IMR-90 (cell line): ENCODE results near the gene FAHD2A. TPM values are rescaled to one million over a fixed set of nuclear protein-coding genes. Genes with fewer than 3 reads are reported as not detected.

Experiments used
- ATAC-seq: fragments of 200-7000 bp; cut with Tn5 transposase; 2 replicates; pipeline ENCODE4 v1.9.1; 2020; ENCODE audit warnings: low read depth, mild to moderate bottlenecking, moderate library complexity
- BruUV-seq: library from RNA; stranded (reverse); fragments of 400-500 nt; replicated peaks from 2 replicates; lab custom pipeline; 2021; lab: Mats Ljungman, UMichigan
- CTCF ChIA-PET: fragments of 300-600 bp; formaldehyde crosslinking; extraction: SDS; loops from one replicate; lab custom pipeline; 2021; ENCODE audit warnings: antibody characterized with exemption; lab: Yijun Ruan, JAX
- POLR2A ChIA-PET: fragments of 300-600 bp; sonication (Branson Sonifier 250); formaldehyde crosslinking; loops from one replicate; lab custom pipeline; 2022; ENCODE audit warnings: antibody characterized with exemption; ENCODE audit not compliant: unreplicated experiment; lab: Charles Lee
- DNase-seq: peaks from one replicate; pipeline ENCODE4 v3.0.0; 2013
- H2AFZ ChIP-seq: replicated peaks from 2 replicates; pipeline ENCODE3; 2013; ENCODE audit warnings: low read length, mild to moderate bottlenecking; ENCODE audit not compliant: poor library complexity
- H2AK5ac ChIP-seq: 2 replicates; pipeline ENCODE4 v1.6.1; 2013; ENCODE audit warnings: low read depth, low read length, inconsistent platforms
- H2AK9ac ChIP-seq: replicated peaks from 2 replicates; pipeline ENCODE3; 2013; ENCODE audit warnings: mild to moderate bottlenecking, low read depth, low read length, moderate library complexity; ENCODE audit not compliant: poor library complexity
- H2BK120ac ChIP-seq: 2 replicates; pipeline ENCODE4 v1.6.1; 2013; ENCODE audit warnings: low read depth, low read length, inconsistent platforms
- H2BK15ac ChIP-seq: 3 replicates; pipeline ENCODE4 v1.6.1; 2013; ENCODE audit warnings: low read depth, low read length, inconsistent platforms
- H2BK20ac ChIP-seq: 2 replicates; pipeline ENCODE4 v1.6.1; 2013; ENCODE audit warnings: low read depth, mild to moderate bottlenecking, inconsistent platforms, low read length, moderate library complexity
- H2BK5ac ChIP-seq: 2 replicates; pipeline ENCODE4 v1.6.1; 2013; ENCODE audit warnings: mild to moderate bottlenecking, low read depth, low read length, inconsistent platforms; ENCODE audit not compliant: poor library complexity, severe bottlenecking
- H3K14ac ChIP-seq: replicated peaks from 2 replicates; pipeline ENCODE4 v1.6.1; 2013; ENCODE audit warnings: low read depth, low read length, inconsistent platforms
- H3K18ac ChIP-seq: 2 replicates; pipeline ENCODE4 v1.6.1; 2013; ENCODE audit warnings: low read depth, low read length, control low read depth
- H3K23ac ChIP-seq: 2 replicates; pipeline ENCODE4 v1.6.1; 2013; ENCODE audit warnings: low read depth, low read length, inconsistent platforms
- H3K27ac ChIP-seq: 2 replicates; pipeline ENCODE4 v1.5.1; 2013; ENCODE audit warnings: mild to moderate bottlenecking, control low read depth, low read length; ENCODE audit not compliant: insufficient read depth
- H3K27me3 ChIP-seq: 2 replicates; pipeline ENCODE4 v1.6.1; 2013; ENCODE audit warnings: low read length; ENCODE audit not compliant: control insufficient read depth, insufficient read depth
- H3K36me3 ChIP-seq: 2 replicates; pipeline ENCODE4 v1.6.1; 2013; ENCODE audit warnings: low read length, mixed read lengths; ENCODE audit not compliant: control insufficient read depth, insufficient read depth
- H3K4ac ChIP-seq: 2 replicates; pipeline ENCODE4 v1.6.1; 2013; ENCODE audit warnings: low read depth, low read length, inconsistent platforms
- H3K4me1 ChIP-seq: 2 replicates; pipeline ENCODE4 v1.6.1; 2013; ENCODE audit warnings: low read length, mixed read lengths; ENCODE audit not compliant: control insufficient read depth, insufficient read depth
- H3K4me2 ChIP-seq: 2 replicates; pipeline ENCODE4 v1.6.1; 2013; ENCODE audit warnings: low read depth, mild to moderate bottlenecking, control low read depth, low read length, moderate library complexity
- H3K4me3 ChIP-seq: 2 replicates; pipeline ENCODE4 v1.5.1; 2013; ENCODE audit warnings: low read depth, mild to moderate bottlenecking, control low read depth, low read length, moderate library complexity; ENCODE audit not compliant: insufficient read depth
- H3K56ac ChIP-seq: 2 replicates; pipeline ENCODE4 v1.6.1; 2013; ENCODE audit warnings: low read length, inconsistent platforms; ENCODE audit not compliant: insufficient read depth; ENCODE audit errors: extremely low read depth
- H3K79me1 ChIP-seq, 2 experiments: 2 replicates each; pipeline ENCODE4 v1.6.1; 2013; ENCODE audit warnings: low read length in 2 of 2, inconsistent platforms in 1 of 2, low read depth in 1 of 2
- H3K9ac ChIP-seq: 2 replicates; pipeline ENCODE4 v1.6.1; 2013; ENCODE audit warnings: low read depth, low read length, control low read depth
- H3K9me1 ChIP-seq: 2 replicates; pipeline ENCODE4 v1.6.1; 2013; ENCODE audit warnings: low read length, inconsistent platforms; ENCODE audit not compliant: insufficient read depth
- H3K9me3 ChIP-seq: 2 replicates; pipeline ENCODE4 v1.6.1; 2013; ENCODE audit warnings: low read length; ENCODE audit not compliant: control insufficient read depth, insufficient read depth
- H4K20me1 ChIP-seq: 2 replicates; pipeline ENCODE4 v1.6.1; 2013; ENCODE audit warnings: low read length, inconsistent platforms; ENCODE audit not compliant: insufficient read depth
- H4K5ac ChIP-seq: 2 replicates; pipeline ENCODE4 v1.6.1; 2013; ENCODE audit warnings: mild to moderate bottlenecking, low read depth, low read length, control low read depth
- H4K8ac ChIP-seq, 2 experiments: 2 replicates each; pipeline ENCODE4 v1.6.1; 2013; ENCODE audit warnings: low read depth in 2 of 2, low read length in 2 of 2, control low read depth in 1 of 2, inconsistent platforms in 1 of 2
- H4K91ac ChIP-seq: 2 replicates; pipeline ENCODE4 v1.6.1; 2013; ENCODE audit warnings: low read depth, low read length, inconsistent platforms; ENCODE audit not compliant: insufficient read depth
- BHLHE40 ChIP-seq: fragments of 150-350 bp; IDR thresholded peaks from 2 replicates; pipeline ENCODE4 v1.6.1; 2016; ENCODE audit warnings: mild to moderate bottlenecking, low read depth, low read length
- MAFK ChIP-seq: IDR thresholded peaks from 2 replicates; pipeline ENCODE4 v1.6.1; 2012; ENCODE audit warnings: low read depth, low read length, improper control_type of control experiment
- WGBS, 2 experiments: methylation state at CpG; one replicate each; pipeline versions ENCODE4 v1.1.5 to v1.1.7; 2013; ENCODE audit warnings: missing lambda C conversion rate in 2 of 2; ENCODE audit not compliant: insufficient read length in 1 of 2; ENCODE audit errors: extremely low coverage in 2 of 2; 5-methylcytosine and 5-hydroxymethylcytosine counted together
- dilution Hi-C: fragments of 300-500 bp; cut with HindIII; formaldehyde crosslinking; loops from one replicate; pipeline ENCODE4 v1.14.3; 2018; ENCODE audit warnings: low sequenced_read_pairs; ENCODE audit not compliant: unreplicated experiment
- in situ Hi-C: fragments of 300-500 bp; cut with MboI; formaldehyde crosslinking; loops from 3 replicates; pipeline ENCODE4 v1.14.3; 2019; ENCODE audit warnings: low sequenced_read_pairs, inconsistent platforms, mixed read lengths
- intact Hi-C: fragments of 100-400 bp; cut with micrococcal nuclease; formaldehyde crosslinking; loops from 2 replicates; pipeline ENCODE4 v1.10.0; 2022
- polyA plus RNA-seq, 3 experiments: library from polyadenylated mRNA; depleted of rRNA; stranded (reverse); fragments of >200 nt; gene quantifications; 2 replicates each; pipeline ENCODE4 v1.2.3, GENCODE V29; 2012; ENCODE audit warnings: low replicate concordance in 1 of 3
- total RNA-seq: library from RNA; depleted of rRNA; stranded (reverse); fragments of >200 nt; gene quantifications from 2 replicates; pipeline ENCODE4 v1.2.3, GENCODE V29; 2012

FAHD2A gene
- total and polyA plus RNA-seq, 2 of the 4 experiments (the other 2 are of a cell fraction), result 35.1 to 36.2 TPM

GRCh38 chr2:95356821-95357700, 45.4 kb upstream of the FAHD2A start (continued):
- no peak for TF ChIP-seq BHLHE40

GRCh38 chr2:95357717-95358280, 44.7 kb upstream of the FAHD2A start:
- Histone ChIP-seq H2AFZ (no peak overlapping the region), H3K27ac (no peak overlapping the region), H3K56ac (no peak overlapping the region), H4K5ac (no peak overlapping the region), H3K4me2 (no peak overlapping the region), H3K4me1 (peaks cover 5% of the 10 kb centered on the region; the same call in 1 of the 2 replicates), H2BK5ac (no peak overlapping the region), H3K36me3 (no peaks in the 10 kb centered on the region), H3K79me1 (no peaks in the 10 kb centered on the region), H3K4ac (no peak overlapping the region), H4K8ac (no peak overlapping the region), H3K23ac (no peak overlapping the region), H4K91ac (no peak overlapping the region), H3K18ac (no peak overlapping the region), H2AK5ac (no peak overlapping the region), H3K14ac (no peak overlapping the region), H3K9me3 (peaks cover 4% of the 10 kb centered on the region), H4K20me1 (no peaks in the 10 kb centered on the region), H2AK9ac (no peak overlapping the region), H3K9me1 (no peaks in the 10 kb centered on the region), H3K27me3 (peaks cover 2% of the 10 kb centered on the region; the same call in 1 of the 2 replicates), H2BK120ac (no peak overlapping the region), H2BK15ac (no peak overlapping the region), H3K9ac (no peak overlapping the region), H2BK20ac (no peak overlapping the region), H3K4me3 (no peak overlapping the region)
- 40% methylated on average over 1 of the region's 6 CpGs; no CpG with 5 or more reads in 1 of the 2 experiments for WGBS, 2 experiments
- dilution Hi-C loops, result no loop called here
- ChIA-PET CTCF (no interaction called here), POLR2A (no interaction called here)
- TF ChIP-seq MAFK, result no peak
- BruUV-seq, result no TSS peak
- ATAC-seq (no peak), DNase-seq (no peak)
- in situ Hi-C loops, result no loop called here
- intact Hi-C loops, result no loop called here
